Skin of body (tissue), 2 donors: ENCODE measurements around the gene HIC1. TPM values are rescaled to one million over a fixed set of nuclear protein-coding genes. Genes with fewer than 3 reads are reported as not detected.
"Not testable (repeated sequence)": the region's sequence is repeated elsewhere in the genome, so short reads cannot be mapped to it uniquely, and the experiment has no call there.

Source experiments
- DNase-seq: peaks from one replicate; lab custom pipeline; 2025; lab: John Stamatoyannopoulos, UW
- total RNA-seq: library from RNA; depleted of rRNA; stranded (reverse); fragments of >200 nt; gene quantifications from one replicate; pipeline ENCODE4 v1.2.3, GENCODE V29; 2014

Gene HIC1, protein sequence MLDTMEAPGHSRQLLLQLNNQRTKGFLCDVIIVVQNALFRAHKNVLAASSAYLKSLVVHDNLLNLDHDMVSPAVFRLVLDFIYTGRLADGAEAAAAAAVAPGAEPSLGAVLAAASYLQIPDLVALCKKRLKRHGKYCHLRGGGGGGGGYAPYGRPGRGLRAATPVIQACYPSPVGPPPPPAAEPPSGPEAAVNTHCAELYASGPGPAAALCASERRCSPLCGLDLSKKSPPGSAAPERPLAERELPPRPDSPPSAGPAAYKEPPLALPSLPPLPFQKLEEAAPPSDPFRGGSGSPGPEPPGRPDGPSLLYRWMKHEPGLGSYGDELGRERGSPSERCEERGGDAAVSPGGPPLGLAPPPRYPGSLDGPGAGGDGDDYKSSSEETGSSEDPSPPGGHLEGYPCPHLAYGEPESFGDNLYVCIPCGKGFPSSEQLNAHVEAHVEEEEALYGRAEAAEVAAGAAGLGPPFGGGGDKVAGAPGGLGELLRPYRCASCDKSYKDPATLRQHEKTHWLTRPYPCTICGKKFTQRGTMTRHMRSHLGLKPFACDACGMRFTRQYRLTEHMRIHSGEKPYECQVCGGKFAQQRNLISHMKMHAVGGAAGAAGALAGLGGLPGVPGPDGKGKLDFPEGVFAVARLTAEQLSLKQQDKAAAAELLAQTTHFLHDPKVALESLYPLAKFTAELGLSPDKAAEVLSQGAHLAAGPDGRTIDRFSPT
- 13.5 TPM for total RNA-seq

DNA sequence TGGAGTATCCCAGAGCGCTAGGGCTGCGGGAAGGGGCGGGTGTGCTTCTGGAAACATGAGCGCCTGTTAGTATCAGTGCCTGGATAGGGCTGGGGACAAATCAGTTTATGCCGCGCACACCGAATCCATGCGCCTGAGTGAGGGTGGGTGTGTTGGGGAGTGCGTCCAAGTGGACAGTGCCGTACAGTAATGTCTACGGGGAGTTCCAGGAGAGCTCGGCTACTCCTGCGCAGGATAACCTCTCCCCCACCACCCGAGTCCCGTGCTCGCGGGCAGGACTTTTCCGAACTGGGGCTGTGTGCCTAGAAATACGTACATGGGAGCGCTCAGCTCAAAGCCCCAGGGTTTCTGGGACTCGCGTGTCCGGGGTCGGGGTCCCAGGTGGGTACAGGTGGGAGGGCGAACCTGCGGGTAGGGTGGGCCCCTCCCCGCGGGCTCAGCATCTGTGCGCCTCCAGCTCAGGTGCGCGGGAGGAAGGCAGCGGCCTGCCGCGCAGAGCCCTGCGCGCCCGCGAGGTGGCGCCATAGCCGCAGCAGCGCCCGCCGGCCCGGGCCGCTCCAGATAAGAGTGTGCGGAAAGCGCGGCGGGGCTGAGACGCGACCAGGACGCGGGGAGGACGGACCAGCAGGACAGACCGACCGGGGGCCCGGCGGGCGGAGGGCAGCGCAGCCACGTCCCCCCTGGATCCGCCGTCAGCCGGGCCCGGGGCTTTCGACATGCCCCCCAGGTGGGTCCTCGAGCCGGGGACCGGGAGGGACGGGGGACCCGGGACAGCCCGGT lies at the start of gene HIC1:
Gene HIC1 (plus strand): TSS at position 592 of the 780 bp plus-strand sequence. CDS start 1,588 bp downstream, outside the sequence.
- peak; percentile 73 for DNase-seq

DNA sequence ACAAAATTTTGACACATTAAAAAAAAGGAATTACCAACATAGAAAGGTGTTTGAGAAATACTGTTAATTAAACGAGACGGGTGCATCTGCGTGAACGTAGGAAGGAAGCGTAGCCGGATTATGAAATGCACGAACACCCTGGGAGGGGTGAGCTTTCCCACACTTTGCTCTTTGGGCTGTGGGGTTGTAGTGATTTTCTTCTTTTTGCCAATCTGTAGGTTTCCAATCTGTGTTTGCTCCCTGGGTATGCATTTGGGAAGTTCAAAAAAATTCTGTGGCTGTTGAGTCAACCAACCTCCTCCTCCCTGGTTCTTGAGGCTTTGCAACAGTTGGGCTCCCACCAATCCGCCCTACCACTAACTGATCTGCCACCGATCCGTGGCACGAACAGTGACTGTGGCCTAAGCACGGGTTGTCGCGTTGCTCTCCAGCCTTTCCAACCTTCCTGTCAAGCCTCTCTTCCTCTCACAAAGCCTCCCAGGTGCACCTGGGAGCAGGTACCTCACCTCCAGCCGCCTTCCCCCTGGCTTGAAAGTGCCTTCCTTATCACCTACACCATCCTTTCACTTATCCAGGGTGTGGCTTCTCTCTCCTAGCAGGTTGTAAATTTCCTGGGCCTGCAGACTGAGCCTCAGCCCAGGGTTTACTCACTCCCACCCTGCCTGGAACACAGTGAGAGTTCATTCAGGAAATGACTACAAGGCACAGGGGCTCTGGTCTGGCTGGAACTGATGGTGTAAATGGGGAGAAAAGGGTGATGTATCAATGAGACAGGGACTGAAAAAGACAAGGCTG lies 46.4 kb upstream of the HIC1 start:
- no peak for DNase-seq

DNA sequence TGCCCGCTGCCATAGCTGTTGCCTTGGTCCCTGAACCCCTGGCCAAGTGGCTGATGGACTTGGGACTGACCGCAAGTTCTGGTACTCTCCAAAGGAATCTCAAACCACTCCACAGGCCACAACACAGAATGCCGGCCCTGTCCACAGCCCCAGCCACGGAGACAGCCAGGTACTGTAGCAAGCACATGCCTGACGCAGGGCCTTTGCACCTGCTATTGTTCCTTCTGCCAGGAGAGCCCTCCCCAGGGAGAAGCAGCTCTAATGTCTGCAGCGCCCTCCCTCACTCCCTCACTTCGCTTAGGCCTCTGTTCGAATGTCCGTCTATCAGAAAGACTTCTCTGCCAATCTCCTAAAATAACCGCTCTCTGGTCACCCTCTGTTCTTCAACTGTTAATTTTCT lies 45.2 kb upstream of the HIC1 start:
- DNase-seq: no peak

DNA sequence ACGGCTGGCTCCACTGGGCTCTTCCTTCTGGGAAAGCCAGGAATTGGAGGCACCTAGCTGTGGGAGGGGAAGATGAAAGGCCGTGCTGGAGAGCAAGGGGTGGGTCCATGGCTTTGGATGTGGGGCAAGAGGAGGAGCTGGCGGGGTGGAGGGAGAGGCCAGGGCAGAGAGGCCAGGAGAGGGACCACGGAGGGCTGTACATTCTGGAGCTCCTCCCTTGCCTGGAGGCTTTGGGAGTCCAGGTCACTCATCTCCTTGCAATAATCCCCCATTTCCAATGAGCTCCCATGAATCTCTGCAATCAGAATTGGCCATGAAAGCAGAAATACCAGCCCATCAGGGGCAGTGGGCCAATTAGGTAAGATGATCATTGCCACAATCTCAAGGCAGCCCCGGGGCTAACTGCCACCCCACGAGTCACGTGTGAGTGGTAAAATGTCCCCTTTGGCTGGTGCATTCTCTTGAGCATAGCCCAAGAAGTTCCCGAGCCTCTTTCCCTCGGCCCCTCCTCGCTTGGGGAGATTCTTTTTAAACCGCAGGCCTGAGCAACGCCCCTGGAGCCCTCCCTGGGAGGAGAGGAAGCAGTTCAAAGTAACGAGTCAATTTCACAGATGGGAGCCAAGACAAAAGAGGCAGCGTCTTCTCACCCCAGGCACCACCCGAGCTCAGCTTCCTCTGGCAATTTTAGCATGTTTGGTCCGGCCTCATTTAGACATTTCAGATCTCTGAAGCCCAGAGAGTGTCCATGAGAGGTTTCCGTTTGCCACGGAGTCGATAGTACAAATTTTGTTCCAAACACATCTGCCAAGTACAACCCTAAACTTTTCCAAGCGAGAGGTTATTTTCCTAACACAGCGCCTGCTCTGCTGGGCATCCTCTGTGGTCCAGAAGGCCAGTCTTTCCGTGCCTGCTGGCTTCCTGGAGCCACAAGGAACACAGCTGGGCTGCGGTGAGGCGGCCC lies 43.2 kb upstream of the HIC1 start:
- no peak for DNase-seq

DNA sequence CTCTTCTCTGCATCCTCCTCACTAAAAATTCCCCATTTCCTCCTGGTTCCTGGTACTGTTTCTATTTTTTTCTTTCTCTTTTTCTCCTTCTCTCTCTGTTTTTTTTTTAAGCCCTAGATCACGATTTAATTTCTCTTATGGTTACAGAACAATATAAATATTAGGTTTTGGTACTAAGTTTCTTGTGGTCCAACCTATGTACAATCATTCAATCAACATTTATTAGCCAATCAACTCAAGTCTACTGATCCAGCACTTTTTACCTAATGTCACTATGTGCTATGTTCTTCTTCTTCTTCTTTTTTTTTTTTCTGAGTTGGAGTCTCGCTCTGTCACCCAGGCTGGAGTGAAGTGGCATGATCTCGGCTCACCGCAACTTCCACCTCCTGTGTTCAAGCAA lies 42.4 kb upstream of the HIC1 start:
- DNase-seq: no peak

DNA sequence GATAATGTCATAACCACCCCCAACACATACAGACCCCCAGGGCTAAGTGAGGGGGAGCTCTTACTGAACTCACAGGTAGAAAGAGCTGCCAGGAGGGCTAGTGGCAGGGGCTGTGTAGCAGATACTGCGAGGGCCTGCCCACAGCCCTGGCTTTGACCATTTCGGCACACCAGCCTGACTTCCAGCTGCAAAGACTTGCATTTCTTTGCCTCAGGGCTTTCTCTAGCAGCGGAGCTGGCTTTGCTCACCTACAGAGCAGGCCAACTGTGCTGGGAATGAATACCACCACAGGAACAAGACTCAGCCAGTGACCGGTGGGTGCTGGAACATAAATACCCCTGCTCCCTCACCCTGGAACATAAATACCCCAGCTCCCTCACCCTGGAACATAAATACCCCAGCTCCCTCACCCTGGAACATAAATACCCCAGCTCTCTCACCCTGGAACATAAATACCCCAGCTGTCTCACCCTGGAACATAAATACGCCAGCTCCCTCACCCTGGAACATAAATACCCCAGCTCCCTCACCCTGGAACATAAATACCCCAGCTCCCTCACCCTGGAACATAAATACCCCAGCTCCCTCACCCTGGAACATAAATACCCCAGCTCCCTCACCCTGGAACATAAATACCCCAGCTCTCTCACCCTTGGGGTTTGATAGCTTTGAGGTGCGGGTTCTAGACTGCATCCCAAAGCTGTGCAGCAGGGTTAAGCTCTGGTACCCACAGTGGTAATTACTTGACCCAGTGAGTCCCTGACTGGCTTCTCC lies 41.5 kb upstream of the HIC1 start:
- not testable (repeated sequence) for DNase-seq

DNA sequence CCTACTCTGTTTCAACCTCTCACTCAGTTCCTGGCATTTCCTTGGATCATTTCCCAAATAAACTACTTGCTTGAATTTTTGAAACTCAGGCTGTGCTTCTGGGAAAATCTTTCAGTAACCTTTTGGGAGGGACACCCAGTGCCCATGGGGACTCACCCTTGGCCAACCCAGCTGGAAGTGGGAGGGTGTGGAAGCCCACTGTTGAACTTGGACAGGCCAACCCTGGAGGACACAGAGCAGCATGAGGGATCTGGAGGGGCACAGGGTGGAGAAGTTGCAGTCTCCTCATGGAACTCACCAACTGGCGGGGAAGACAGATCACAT lies 40.9 kb upstream of the HIC1 start:
- no peak for DNase-seq

DNA sequence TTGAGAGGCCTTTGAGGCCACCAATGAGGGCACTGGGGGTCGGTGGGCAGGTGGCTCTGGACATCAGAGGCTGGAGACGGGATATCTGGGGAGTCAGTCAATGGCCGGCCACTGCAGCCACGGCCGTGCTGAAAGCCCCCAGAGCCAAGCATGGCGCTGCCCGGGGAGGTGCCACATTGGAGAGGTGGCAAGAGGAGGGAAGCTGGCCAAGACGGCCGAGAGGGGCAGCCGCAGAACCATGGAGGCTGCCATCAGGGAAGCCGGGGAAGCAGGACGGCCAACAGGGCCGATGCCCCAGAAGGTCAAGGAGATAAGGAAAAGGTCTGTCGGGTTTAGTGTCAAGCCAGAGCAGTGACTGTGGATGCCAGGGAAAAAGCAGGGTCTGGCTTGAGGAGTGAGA lies 39.6 kb upstream of the HIC1 start:
- no peak for DNase-seq

DNA sequence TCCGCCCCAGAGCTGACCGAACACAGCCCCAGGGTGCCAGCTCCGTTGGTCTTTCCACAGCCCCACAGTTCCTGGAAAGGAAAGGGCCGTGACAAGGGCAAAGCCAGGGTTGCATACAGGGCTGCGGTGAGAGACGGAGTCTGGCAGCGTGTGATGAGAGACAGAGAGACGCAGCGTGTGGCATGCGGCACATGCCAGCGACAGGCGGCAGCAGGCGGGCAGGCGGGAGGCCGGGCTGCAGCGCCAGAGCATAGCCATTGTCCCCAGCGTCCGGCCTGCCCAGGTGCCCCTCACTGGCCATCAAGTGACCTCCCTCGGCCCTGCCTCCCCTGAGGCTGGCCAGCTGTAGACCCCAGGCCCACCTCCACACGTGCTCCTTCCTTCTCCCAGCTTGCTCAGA lies 38.4 kb upstream of the HIC1 start:
- no peak for DNase-seq

DNA sequence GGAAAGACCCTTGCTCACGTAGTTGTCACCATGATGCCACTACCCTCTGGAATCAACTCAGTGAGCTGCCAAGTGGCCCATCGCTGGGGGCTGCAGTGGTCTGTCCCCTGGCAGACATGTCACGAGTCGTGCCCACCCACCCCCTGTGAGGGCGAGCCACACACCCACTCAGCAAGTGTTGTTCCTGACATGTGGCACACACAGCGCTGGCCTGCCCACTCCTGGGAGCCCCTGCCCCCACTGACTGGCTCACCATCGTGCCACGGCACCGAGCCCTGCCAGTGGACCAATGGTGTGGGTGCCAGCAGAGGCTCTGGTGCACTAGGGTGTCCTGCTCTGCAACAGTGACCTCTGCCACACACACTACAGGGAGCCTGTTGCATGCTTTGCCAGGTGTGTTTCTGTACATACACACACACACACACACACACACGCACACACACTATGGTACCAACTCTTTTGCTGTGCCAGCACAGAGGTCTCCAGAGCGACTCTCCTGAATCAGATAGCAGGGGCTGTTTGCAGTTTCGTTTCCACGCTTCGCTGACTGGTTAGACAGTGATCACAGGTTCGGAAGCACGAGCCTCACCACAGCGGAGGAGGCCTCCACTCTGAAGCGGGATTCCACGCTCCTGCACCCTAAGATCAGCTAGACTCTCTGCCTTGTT lies 37.5 kb upstream of the HIC1 start:
- no peak for DNase-seq

DNA sequence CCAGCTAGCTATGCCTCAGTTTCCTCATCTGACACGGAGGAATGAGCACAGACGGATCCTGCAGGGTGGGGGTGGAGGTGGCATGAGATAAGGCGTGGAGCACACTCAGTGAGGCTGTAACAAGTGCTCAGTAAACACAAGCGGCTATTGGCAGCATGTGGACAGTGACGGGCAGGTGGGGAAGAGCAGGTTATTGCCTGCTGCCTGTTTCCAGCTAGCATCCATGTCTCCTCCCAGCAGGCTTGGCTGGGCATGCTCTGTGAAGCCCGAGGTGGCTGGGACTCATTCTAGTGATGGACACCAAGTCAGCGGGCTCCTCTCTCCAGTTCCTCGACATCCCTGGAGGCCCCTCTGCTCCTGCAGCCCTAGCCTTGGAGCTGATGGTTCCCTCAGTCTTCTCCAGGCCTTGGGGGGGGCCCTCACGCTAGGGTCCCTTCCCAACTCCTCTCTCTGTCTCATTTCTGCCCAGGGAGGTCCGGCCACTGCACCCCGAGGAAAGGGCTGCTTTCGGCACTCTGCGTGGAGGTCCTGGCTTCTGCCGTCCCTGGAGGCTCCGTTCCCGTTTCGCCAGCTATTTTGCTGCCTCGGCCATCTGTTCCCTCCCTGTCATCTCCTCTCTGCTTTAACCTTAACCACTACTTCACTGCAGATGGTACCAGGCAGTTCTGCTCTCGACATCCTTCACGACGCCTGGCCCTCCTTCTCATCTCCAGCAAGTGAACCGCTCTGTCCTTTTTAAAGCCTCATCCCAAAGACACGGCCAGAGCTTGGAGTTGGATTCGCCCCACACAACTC lies 36.0 kb upstream of the HIC1 start:
- DNase-seq: no peak

DNA sequence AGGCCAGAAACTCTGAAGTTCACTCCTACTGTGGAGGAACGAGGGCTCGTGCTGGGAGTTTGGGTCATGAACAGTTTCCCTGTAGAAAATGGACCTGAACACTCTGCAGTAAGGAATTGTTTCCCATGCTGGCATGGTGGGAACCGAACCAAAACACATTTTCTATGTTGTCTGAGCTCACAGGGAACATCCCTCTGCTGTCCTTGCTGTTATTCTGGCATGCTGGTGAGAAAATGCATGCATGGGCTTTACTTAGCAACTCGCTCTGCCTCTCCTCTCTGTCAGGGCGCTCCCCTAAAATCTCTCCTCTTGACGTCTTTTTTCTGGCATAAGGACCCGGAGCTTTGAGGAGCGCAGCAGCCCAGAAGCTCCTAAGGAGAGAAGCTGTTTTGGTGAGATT lies 35.2 kb upstream of the HIC1 start:
- DNase-seq: no peak

DNA sequence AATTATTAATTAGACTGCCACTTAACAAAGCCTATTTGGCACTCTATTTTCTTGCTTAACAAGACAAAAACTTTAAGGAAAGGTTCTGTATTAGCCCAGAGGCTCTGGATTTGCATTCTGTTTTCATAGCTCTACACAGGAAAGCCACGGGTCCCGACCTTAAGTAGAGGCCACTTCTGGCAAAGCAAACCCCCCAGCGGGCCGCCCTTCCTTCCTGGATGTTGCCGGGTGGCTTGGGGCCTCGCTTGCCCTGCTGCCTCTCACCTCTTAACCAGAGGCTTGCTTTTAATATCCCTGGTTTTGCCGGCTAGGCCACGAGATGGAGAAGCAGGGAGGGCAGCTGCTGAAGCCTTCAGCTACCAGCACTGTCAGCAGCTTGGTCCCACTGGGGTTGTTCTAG lies 34.2 kb upstream of the HIC1 start:
- DNase-seq: no peak

DNA sequence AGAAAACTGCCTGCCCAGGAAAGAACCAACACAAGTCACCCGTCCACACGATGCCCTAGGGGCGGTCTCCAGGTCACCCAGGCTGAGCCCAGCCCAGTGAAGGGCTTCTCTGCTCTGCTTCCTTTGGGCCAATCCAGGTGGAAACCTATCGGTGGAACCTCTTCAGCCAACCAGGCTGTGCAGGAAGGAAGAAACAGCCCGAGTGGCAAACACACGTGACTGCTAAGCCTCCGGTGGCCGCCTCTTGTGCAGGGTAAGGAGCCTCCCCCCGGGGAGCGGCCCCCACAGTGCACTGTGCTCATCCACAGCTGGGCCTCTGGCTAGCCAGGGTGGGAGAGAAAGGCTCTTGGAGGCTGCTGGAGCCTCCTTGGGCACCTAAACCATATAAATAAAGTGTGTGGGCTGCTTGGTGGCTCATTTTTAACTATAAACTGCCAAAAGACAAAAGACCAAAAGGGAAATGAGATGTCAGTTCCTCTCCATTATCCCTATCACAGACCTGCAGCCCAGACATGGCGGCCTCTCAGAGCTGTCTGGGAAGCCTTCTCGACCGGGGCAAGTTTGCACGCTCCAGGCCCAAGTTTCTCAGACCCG lies 32.2 kb upstream of the HIC1 start:
- DNase-seq: no peak

DNA sequence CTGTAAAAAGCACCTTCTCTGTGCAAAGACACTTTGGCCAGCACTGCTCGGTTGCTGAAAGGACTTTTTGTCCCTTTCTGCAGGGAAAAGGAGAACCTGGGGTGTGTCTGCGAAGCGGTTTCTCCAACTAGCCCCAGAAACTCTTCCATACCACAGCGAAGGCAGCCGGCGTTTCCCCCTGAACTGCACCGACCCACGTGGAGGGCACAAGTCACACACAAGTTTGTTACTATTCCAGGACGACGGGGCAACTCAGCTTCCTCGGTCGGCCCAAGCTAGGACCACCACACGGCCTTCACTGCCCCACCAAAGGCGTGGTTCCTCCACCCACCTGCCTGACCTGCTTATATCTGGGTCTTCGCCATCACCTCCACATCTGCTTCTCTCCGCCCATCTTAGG lies 31.6 kb upstream of the HIC1 start:
- no peak for DNase-seq

DNA sequence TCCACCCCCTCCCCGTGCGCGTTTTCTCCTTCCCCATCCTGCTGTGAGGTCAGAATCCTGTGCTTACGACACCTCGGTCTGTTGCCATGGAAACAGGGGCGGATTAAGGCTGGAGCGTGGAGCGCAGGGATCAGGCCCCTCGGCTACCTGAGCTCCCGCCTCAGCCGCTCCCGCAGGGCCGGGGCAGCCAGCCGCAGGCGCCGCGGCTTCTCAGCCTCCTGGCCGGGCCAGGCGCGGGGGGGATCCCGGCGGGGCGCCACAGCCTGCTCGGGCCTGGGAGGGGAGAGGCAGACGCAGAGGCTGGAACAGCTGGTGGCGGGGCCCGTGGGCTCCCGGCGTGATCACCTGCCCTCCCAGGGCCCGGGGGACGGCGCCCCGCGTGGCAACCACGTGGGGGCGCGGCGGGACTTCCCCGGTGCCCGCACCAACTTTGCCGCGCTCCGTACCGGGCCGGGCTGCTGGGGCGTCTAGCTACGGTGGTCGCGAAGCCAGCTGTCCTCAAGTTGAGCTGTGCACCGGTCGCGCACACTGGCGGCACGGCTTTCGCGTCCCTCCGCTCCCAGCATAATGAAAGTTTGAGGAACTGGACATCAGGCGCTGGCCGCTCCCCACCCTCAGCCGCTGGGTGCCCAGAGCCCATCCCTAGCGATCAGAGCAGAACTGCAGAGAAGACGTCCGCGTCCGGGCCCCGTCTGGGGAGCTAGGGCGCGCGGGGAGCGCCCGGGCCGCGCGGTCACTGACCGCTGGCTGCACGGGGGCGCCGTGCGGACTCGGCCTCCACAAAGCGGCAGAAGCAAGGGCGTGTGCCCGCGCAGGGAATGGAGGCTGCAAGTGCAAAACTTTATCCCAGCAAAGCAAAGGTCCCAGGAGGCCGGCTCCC lies 31.0 kb upstream of the HIC1 start:
- no peak for DNase-seq
